ENCODE results near the gene IMPACT. TPM values are rescaled to one million over a fixed set of nuclear protein-coding genes. Genes with fewer than 3 reads are reported as not detected.

IMPACT gene
- total and polyA plus RNA-seq, 2 of the 8 experiments (the other 6 are each of a cell fraction or from before 2014, with no cell fraction given) = 31.1 to 44.6 TPM

DNA sequence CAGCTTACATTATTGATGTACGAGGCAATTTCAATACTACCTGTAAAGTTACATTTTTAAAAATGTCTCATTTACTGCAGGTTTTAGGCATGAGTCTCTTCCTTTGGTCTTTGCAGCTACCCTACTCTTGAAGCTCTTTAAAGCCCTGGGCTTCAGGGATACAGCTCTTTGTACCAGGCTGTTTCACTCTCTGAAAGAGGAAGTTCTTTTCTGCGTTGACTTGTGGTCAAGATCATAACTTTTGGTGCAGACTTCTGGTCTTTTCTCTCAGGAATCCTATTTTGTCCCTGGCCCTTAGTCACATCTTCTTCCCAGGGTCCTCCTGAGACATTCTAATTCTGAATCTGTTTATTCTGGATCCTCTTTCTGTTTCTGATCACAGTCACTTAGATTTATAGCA is 17.4 kb downstream of the IMPACT start:
- H3K36me3 ChIP-seq (ENCODE audit: control insufficient read depth in 2 of 4, insufficient read depth in 4 of 4, low read length in 3 of 4) = peaks cover 6 to 80% (median 27%) of the 10 kb centered on the region in 4 experiments
- no peak overlapping the region for H3K4me3 ChIP-seq (ENCODE audit: extremely low read depth in 1 of 4, insufficient read depth in 2 of 4, low read depth in 3 of 4, low read length in 4 of 4)
- H3K27ac ChIP-seq (ENCODE audit: low read depth, low read length) = no peak overlapping the region
- no peak overlapping the region for H2AK5ac ChIP-seq (ENCODE audit: low read depth, low read length)
- no peak overlapping the region for H4K91ac ChIP-seq (replicated peaks; ENCODE audit: insufficient read length, low read length)
- H3K27me3 ChIP-seq (replicated peaks in 1 of 4; ENCODE audit: control insufficient read depth in 3 of 4, extremely low read depth in 1 of 4, insufficient read depth in 3 of 4, low read length in 3 of 4) = no peaks in the 10 kb centered on the region
- H3K4ac ChIP-seq (replicated peaks; ENCODE audit: insufficient read length, low read depth, low read length) = no peak overlapping the region
- H2BK5ac ChIP-seq (ENCODE audit: low read depth, low read length) = no peak overlapping the region
- H2BK120ac ChIP-seq (replicated peaks; ENCODE audit: low read depth, low read length) = no peak overlapping the region
- no peaks in the 10 kb centered on the region for H3K4me1 ChIP-seq (replicated peaks in 1 of 4; ENCODE audit: control insufficient read depth in 3 of 4, insufficient read depth in 4 of 4, low read length in 3 of 4)
- H2BK15ac ChIP-seq (ENCODE audit: low read length) = no peak overlapping the region
- no peaks in the 10 kb centered on the region for H3K79me2 ChIP-seq (ENCODE audit: control insufficient read depth in 1 of 2, insufficient read depth in 2 of 2, low read length in 2 of 2)
- no peak overlapping the region for H3K56ac ChIP-seq (replicated peaks; ENCODE audit: insufficient read length, low read depth, low read length)
- ChIA-PET POLR2A (ENCODE audit: partially characterized antibody) (interaction anchor here (1.1 to 1.7 kb wide), 2 partner anchors 10 to 17 kb away, joined by 3 to 5 read pairs; partner anchors contain the start of gene IMPACT), CTCF (ENCODE audit: partially characterized antibody) (interaction anchor here (0.7 to 2.0 kb wide), 4 partner anchors 10 to 84 kb away, joined by 3 to 5 read pairs (median 4); no protein-coding TSS in a partner anchor)
- no peak overlapping the region for H3K9ac ChIP-seq (replicated peaks in 1 of 4; ENCODE audit: extremely low read depth in 1 of 4, low read depth in 3 of 4, low read length in 3 of 4)
- no peak overlapping the region for H3K4me2 ChIP-seq (ENCODE audit: insufficient read depth in 1 of 2, low read depth in 2 of 2, low read length in 2 of 2)
- DNase-seq (ENCODE audit: low read depth in 1 of 2, low spot score in 2 of 2) = no peak
- FAIRE-seq = no peak
- H3K14ac ChIP-seq (ENCODE audit: insufficient read length) = no peak overlapping the region
- no peaks in the 10 kb centered on the region; the same call in 1 of the 2 replicates for H3K79me1 ChIP-seq (ENCODE audit: low read depth, low read length)
- H2AFZ ChIP-seq (ENCODE audit: low read length) = no peak overlapping the region
- H2BK20ac ChIP-seq (ENCODE audit: low read length) = no peak overlapping the region
- no peaks in the 10 kb centered on the region for H3K9me3 ChIP-seq (ENCODE audit: insufficient read depth in 2 of 2, low read depth in 1 of 2, low read length in 1 of 2)
- H4K5ac ChIP-seq (ENCODE audit: insufficient read length, low read depth, low read length) = no peak overlapping the region
- H4K20me1 ChIP-seq (replicated peaks in 1 of 2; ENCODE audit: control insufficient read depth in 1 of 2, insufficient read depth in 2 of 2, low read length in 2 of 2) = no peaks in the 10 kb centered on the region
- no peak overlapping the region for H4K8ac ChIP-seq (ENCODE audit: extremely low read depth, insufficient read depth, low read length)
- no peak overlapping the region for H3K18ac ChIP-seq (ENCODE audit: extremely low read depth, low read length)
- WGBS, 2 experiments (ENCODE audit: extremely low coverage in 1 of 2, insufficient coverage in 1 of 2, insufficient read length in 1 of 2, insufficient replicate concordance in 2 of 2, low coverage in 1 of 2, low lambda C conversion rate in 2 of 2, missing lambda C conversion rate in 1 of 2) = 86% methylated on average over 2 of the region's 2 CpGs; no CpG with 5 or more reads in 1 of the 2 experiments
- no peak overlapping the region for H2BK12ac ChIP-seq (ENCODE audit: low read depth, low read length)
- H3K23ac ChIP-seq (ENCODE audit: insufficient read length) = no peak overlapping the region
- no peaks in the 10 kb centered on the region for H3K23me2 ChIP-seq (ENCODE audit: low read depth, low read length)
- TF ChIP-seq, protein P1, sequence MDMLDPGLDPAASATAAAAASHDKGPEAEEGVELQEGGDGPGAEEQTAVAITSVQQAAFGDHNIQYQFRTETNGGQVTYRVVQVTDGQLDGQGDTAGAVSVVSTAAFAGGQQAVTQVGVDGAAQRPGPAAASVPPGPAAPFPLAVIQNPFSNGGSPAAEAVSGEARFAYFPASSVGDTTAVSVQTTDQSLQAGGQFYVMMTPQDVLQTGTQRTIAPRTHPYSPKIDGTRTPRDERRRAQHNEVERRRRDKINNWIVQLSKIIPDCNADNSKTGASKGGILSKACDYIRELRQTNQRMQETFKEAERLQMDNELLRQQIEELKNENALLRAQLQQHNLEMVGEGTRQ (IDR thresholded peaks at IDR 0.05; ENCODE audit: low read length) = no peak
- TF ChIP-seq ASH2L (IDR thresholded peaks at IDR 0.05; ENCODE audit: low read length) = no peak
- TF ChIP-seq TBP (IDR thresholded peaks at IDR 0.05; ENCODE audit: low read depth, low read length) = no peak
- TF ChIP-seq SIN3A (conservative IDR thresholded peaks at IDR 0.05 in 1 of 2, IDR thresholded peaks at IDR 0.05 in 1 of 2; ENCODE audit: low read depth in 1 of 2, low read length in 2 of 2) = no peak
- no peak for TF ChIP-seq JUN (IDR thresholded peaks at IDR 0.05; ENCODE audit: low read depth, low read length)
- no peak for TF ChIP-seq GTF2F1 (IDR thresholded peaks at IDR 0.05; ENCODE audit: borderline replicate concordance, low read depth, low read length)
- no peak for TF ChIP-seq SRF (IDR thresholded peaks at IDR 0.05; ENCODE audit: low read depth, low read length)
- TF ChIP-seq, protein P2, sequence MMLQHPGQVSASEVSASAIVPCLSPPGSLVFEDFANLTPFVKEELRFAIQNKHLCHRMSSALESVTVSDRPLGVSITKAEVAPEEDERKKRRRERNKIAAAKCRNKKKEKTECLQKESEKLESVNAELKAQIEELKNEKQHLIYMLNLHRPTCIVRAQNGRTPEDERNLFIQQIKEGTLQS (IDR thresholded peaks at IDR 0.05; ENCODE audit: insufficient read depth, low read depth, low read length) = no peak
- no peak for TF ChIP-seq RAD21 (IDR thresholded peaks at IDR 0.05 in 1 of 2, conservative IDR thresholded peaks at IDR 0.05 in 1 of 2; ENCODE audit: low read depth in 2 of 2, low read length in 2 of 2)
- TF ChIP-seq CTBP2 (IDR thresholded peaks at IDR 0.05; ENCODE audit: borderline replicate concordance, insufficient read depth, insufficient read length, low read length) = no peak
- TF ChIP-seq PHF8 (conservative IDR thresholded peaks at IDR 0.05; ENCODE audit: low read depth, low read length) = no peak

All from H1 (cell line).